Suprapubic skin (tissue), 4 donors: ENCODE data around the gene CYP26C1. TPM values are rescaled to one million over a fixed set of nuclear protein-coding genes. Genes with fewer than 3 reads are reported as not detected.

Source experiments
- DNase-seq, 2 donors: peaks; one replicate each; pipeline ENCODE4 v3.0.0-alpha.2; 2019; ENCODE audit warnings: low spot score in 2 of 2
- H3K27ac ChIP-seq: fragments of 200-600 bp; sonication (generic); one replicate; pipeline ENCODE4 v1.5.1; 2019
- H3K27me3 ChIP-seq: fragments of 200-600 bp; sonication (generic); one replicate; pipeline ENCODE4 v1.5.1; 2019
- H3K36me3 ChIP-seq: fragments of 200-600 bp; sonication (generic); one replicate; pipeline ENCODE4 v1.5.1; 2019
- H3K4me1 ChIP-seq: fragments of 200-600 bp; sonication (generic); one replicate; pipeline ENCODE4 v1.5.1; 2019
- H3K4me3 ChIP-seq: fragments of 200-600 bp; sonication (generic); one replicate; pipeline ENCODE4 v1.5.1; 2019; ENCODE audit warnings: mild to moderate bottlenecking
- H3K9me3 ChIP-seq: fragments of 200-600 bp; sonication (generic); one replicate; pipeline ENCODE4 v1.5.1; 2019
- CTCF ChIP-seq, 2 donors: fragments of 200-600 bp in 1 of 2; fragments of 450-650 bp in 1 of 2; sonication (generic) in 1 of 2; IDR thresholded peaks; one replicate each; pipeline ENCODE4 v1.5.1; 2016 to 2019; ENCODE audit warnings: antibody characterized with exemption in 2 of 2, mild to moderate bottlenecking in 1 of 2, moderate library complexity in 1 of 2
- EP300 ChIP-seq: sonication (generic); formaldehyde crosslinking; IDR thresholded peaks from one replicate; pipeline ENCODE4 v1.6.1; 2017; ENCODE audit warnings: antibody characterized with exemption
- POLR2A ChIP-seq, 2 donors: fragments of 450-650 bp; IDR thresholded peaks; one replicate each; pipeline ENCODE4 v1.6.1; 2017; ENCODE audit warnings: antibody characterized with exemption in 2 of 2, mild to moderate bottlenecking in 2 of 2, moderate library complexity in 2 of 2
- POLR2AphosphoS5 ChIP-seq, 3 donors: sonication (generic); formaldehyde crosslinking; IDR thresholded peaks; one replicate each; pipeline ENCODE4 v1.6.1; 2017; ENCODE audit warnings: antibody characterized with exemption in 3 of 3
- WGBS: methylation state at CpG from one replicate; pipeline ENCODE4 v1.1.5; 2018; 5-methylcytosine and 5-hydroxymethylcytosine counted together
- total RNA-seq, 4 donors: library from RNA; depleted of rRNA; stranded (reverse); fragments of >200 nt; gene quantifications; one replicate each; pipeline ENCODE4 v1.1.0, GENCODE V29; 2016

CYP26C1 gene
- total RNA-seq, 4 donors from 2014 or later, result 0.21 TPM; not detected in 3

GRCh38 chr10:93069245-93069561, 8.6 kb downstream of the CYP26C1 start:
- no peak for TF ChIP-seq POLR2AphosphoS5 (IDR thresholded peaks at IDR 0.05)
- TF ChIP-seq CTCF (IDR thresholded peaks at IDR 0.05), result no peak
- no peak for TF ChIP-seq POLR2A (IDR thresholded peaks at IDR 0.05)
- no peak for TF ChIP-seq EP300
- H3K36me3 ChIP-seq, result no peaks in the 10 kb centered on the region
- WGBS, result 25% methylated on average over 10 of the region's 10 CpGs
- DNase-seq, result no peak
- no peak overlapping the region for H3K27ac ChIP-seq
- no peaks in the 10 kb centered on the region for H3K9me3 ChIP-seq
- peaks cover 41% of the 10 kb centered on the region for H3K4me1 ChIP-seq
- H3K27me3 ChIP-seq, result peaks cover 100% of the 10 kb centered on the region
- no peak overlapping the region for H3K4me3 ChIP-seq

GRCh38 chr10:93070378-93071176, 10.0 kb downstream of the CYP26C1 start:
- TF ChIP-seq POLR2A (IDR thresholded peaks at IDR 0.05), result no peak
- no peak for TF ChIP-seq EP300
- TF ChIP-seq CTCF (IDR thresholded peaks at IDR 0.05), result no peak
- no peak for TF ChIP-seq POLR2AphosphoS5 (IDR thresholded peaks at IDR 0.05)

GRCh38 chr10:93071177-93071472, 10.5 kb downstream of the CYP26C1 start:
- Histone ChIP-seq H3K27ac (no peak overlapping the region), H3K4me1 (peaks cover 46% of the 10 kb centered on the region), H3K27me3 (peaks cover 100% of the 10 kb centered on the region), H3K4me3 (no peak overlapping the region), H3K36me3 (no peaks in the 10 kb centered on the region), H3K9me3 (no peaks in the 10 kb centered on the region)
- 60% methylated on average over 7 of the region's 7 CpGs for WGBS
- TF ChIP-seq CTCF (IDR thresholded peaks at IDR 0.05), result no peak
- no peak for TF ChIP-seq POLR2A (IDR thresholded peaks at IDR 0.05)
- TF ChIP-seq POLR2AphosphoS5 (IDR thresholded peaks at IDR 0.05), result no peak
- no peak for TF ChIP-seq EP300
- no peak for DNase-seq

More at GRCh38 chr10:93070378-93071176, 10.0 kb downstream of the CYP26C1 start:
- Histone ChIP-seq H3K27ac (no peak overlapping the region), H3K27me3 (peaks cover 100% of the 10 kb centered on the region), H3K9me3 (no peaks in the 10 kb centered on the region), H3K36me3 (no peaks in the 10 kb centered on the region), H3K4me1 (peaks cover 52% of the 10 kb centered on the region), H3K4me3 (no peak overlapping the region)
- DNase-seq, result no peak
- WGBS, result 78% methylated on average over 5 of the region's 5 CpGs

GRCh38 chr10:93071674-93072224, 11.2 kb downstream of the CYP26C1 start:
- Histone ChIP-seq H3K27me3 (peaks cover 100% of the 10 kb centered on the region), H3K27ac (no peak overlapping the region), H3K9me3 (no peaks in the 10 kb centered on the region), H3K4me1 (peaks cover 45% of the 10 kb centered on the region), H3K36me3 (no peaks in the 10 kb centered on the region), H3K4me3 (peak overlapping the region; percentile 40)
- DNase-seq, result no peak
- TF ChIP-seq POLR2AphosphoS5 (IDR thresholded peaks at IDR 0.05), result no peak
- no peak for TF ChIP-seq CTCF (IDR thresholded peaks at IDR 0.05)
- no peak for TF ChIP-seq EP300
- TF ChIP-seq POLR2A (IDR thresholded peaks at IDR 0.05), result no peak
- WGBS, result 2% methylated on average over 12 of the region's 37 CpGs

- no peak for DNase-seq
- peak overlapping the region; percentile 40 for H3K4me3 ChIP-seq
These were observed 11.7 kb downstream of the CYP26C1 start for GRCh38 chr10:93072225-93072712.

More at GRCh38 chr10:93072225-93072712, 11.7 kb downstream of the CYP26C1 start:
- no peaks in the 10 kb centered on the region for H3K9me3 ChIP-seq
- TF ChIP-seq CTCF (IDR thresholded peaks at IDR 0.05), result no peak
- TF ChIP-seq EP300, result no peak
- no peak for TF ChIP-seq POLR2A (IDR thresholded peaks at IDR 0.05)
- TF ChIP-seq POLR2AphosphoS5 (IDR thresholded peaks at IDR 0.05), result no peak
- no peaks in the 10 kb centered on the region for H3K36me3 ChIP-seq
- H3K27ac ChIP-seq, result no peak overlapping the region
- peaks cover 45% of the 10 kb centered on the region for H3K4me1 ChIP-seq
- H3K27me3 ChIP-seq, result peaks cover 99% of the 10 kb centered on the region
- WGBS, result 1% methylated on average over 18 of the region's 27 CpGs
